ENCODE data around the gene SVIL.

DNA sequence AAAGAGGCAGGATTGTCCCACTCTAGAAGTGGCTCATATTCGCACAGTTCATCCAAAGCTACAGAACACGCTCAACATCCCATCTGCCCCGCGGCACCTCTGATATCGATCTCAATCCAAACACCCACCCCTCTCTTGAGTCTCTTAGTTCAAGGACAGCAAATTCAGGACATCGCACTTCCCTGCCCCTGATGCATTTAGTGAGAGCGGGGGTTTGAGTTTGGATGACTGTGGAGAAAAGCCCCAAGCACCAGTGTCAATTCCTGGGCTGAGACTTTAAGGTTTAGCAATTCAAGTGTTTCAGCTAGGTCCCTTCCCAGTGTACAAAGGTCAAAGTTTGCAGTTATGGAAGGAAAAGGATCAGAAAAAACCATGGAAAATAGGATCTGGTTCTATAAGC is 179.7 kb downstream of the SVIL start:
- TF ChIP-seq, protein P1, sequence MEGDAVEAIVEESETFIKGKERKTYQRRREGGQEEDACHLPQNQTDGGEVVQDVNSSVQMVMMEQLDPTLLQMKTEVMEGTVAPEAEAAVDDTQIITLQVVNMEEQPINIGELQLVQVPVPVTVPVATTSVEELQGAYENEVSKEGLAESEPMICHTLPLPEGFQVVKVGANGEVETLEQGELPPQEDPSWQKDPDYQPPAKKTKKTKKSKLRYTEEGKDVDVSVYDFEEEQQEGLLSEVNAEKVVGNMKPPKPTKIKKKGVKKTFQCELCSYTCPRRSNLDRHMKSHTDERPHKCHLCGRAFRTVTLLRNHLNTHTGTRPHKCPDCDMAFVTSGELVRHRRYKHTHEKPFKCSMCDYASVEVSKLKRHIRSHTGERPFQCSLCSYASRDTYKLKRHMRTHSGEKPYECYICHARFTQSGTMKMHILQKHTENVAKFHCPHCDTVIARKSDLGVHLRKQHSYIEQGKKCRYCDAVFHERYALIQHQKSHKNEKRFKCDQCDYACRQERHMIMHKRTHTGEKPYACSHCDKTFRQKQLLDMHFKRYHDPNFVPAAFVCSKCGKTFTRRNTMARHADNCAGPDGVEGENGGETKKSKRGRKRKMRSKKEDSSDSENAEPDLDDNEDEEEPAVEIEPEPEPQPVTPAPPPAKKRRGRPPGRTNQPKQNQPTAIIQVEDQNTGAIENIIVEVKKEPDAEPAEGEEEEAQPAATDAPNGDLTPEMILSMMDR (conservative IDR thresholded peaks at IDR 0.05): no peak
- no peak for TF ChIP-seq ZFX (IDR thresholded peaks at IDR 0.05)

Data from C4-2B (cell line).